Kidney (tissue), 14 donors: Measurements from ENCODE around the gene PNPO. TPM values are rescaled to one million over a fixed set of nuclear protein-coding genes. Genes with fewer than 3 reads are reported as not detected.
A peak's percentile ranks its signal among the peaks of the same experiment; 100 is the strongest.

Experiments used
- DNase-seq, 5 donors: peaks; one replicate each; pipeline ENCODE4 v3.0.0-alpha.2; 2013 to 2020
- FAIRE-seq: peaks from 2 replicates; lab custom pipeline; 2012; peaks lifted over from hg19 to GRCh38; lab: Jason Lieb, UNC
- H3K27ac ChIP-seq, 2 donors: one replicate each; pipeline ENCODE4 v1.7.0; 2013; ENCODE audit warnings: low read depth in 2 of 2, low read length in 2 of 2, inconsistent platforms in 1 of 2
- H3K27me3 ChIP-seq: one replicate; pipeline ENCODE4 v1.7.1; 2013; ENCODE audit warnings: low read length, inconsistent platforms; ENCODE audit not compliant: control insufficient read depth, insufficient read depth
- H3K36me3 ChIP-seq, 3 donors: one replicate each; pipeline versions ENCODE4 v1.7.0 to v1.7.1; 2013; ENCODE audit warnings: low read length in 3 of 3, control low read depth in 1 of 3, inconsistent platforms in 1 of 3; ENCODE audit not compliant: insufficient read depth in 3 of 3, control insufficient read depth in 2 of 3
- H3K4me1 ChIP-seq, 3 donors: one replicate each; pipeline versions ENCODE4 v1.7.0 to v1.7.1; 2013; ENCODE audit warnings: low read length in 3 of 3, inconsistent platforms in 1 of 3, low read depth in 1 of 3; ENCODE audit not compliant: control insufficient read depth in 2 of 3, insufficient read depth in 2 of 3
- H3K4me3 ChIP-seq, 3 donors: one replicate each; pipeline versions ENCODE4 v1.7.0 to v1.8.1; 2013; ENCODE audit warnings: low read length in 3 of 3, control low read depth in 1 of 3, inconsistent platforms in 1 of 3
- H3K9ac ChIP-seq, 3 donors: one replicate each; pipeline versions ENCODE4 v1.7.0 to v1.7.1; 2013; ENCODE audit warnings: low read length in 3 of 3, control low read depth in 1 of 3, inconsistent platforms in 1 of 3
- H3K9me3 ChIP-seq, 3 donors: one replicate each; pipeline versions ENCODE4 v1.7.0 to v1.7.1; 2013; ENCODE audit warnings: low read length in 3 of 3, control low read depth in 1 of 3, inconsistent platforms in 1 of 3; ENCODE audit not compliant: control insufficient read depth in 2 of 3, insufficient read depth in 1 of 3
- CTCF ChIP-seq: IDR thresholded peaks from 3 replicates; pipeline ENCODE4 v1.5.1; 2012; ENCODE audit warnings: mild to moderate bottlenecking, moderate library complexity, borderline replicate concordance; ENCODE audit not compliant: insufficient read depth; ENCODE audit errors: extremely low read depth
- intact Hi-C: fragments of 100-400 bp; cut with DNase I; formaldehyde crosslinking; loops from one replicate; pipeline ENCODE4 v1.11.1; 2022
- polyA plus RNA-seq: library from polyadenylated mRNA; stranded (reverse); fragments of 350-450 nt; fragmentation: Illumina TruSeq; extraction: RNeasy Lipid Tissue Mini Kit (QIAGEN cat#74804); gene quantifications from one replicate; pipeline ENCODE4 v1.2.3, GENCODE V29; 2014; ENCODE audit warnings: low read depth, low replicate concordance; ENCODE audit not compliant: insufficient read depth
- total RNA-seq: library from RNA; stranded (reverse); fragmentation: NEBNext Ultra II Directional; extraction: Animal tissue kit (Norgen Biotek cat#: 25700); gene quantifications from one replicate; pipeline ENCODE4 v1.2.1, GENCODE V29; 2021
- donor health status: control.
- donor health status: control.
- donor health status: control.
- donor health status: control.
- donor health status: control.
- donor health status: DM: yes; HTN: yes; CAD: no.
- donor health status: Normal renal cell carcinoma (clear cell type).

Gene PNPO
- total and polyA plus RNA-seq, 2 donors from 2014 or later, result 45.1 to 55.8 TPM

GRCh38 chr17:47953909-47954308, 12.5 kb downstream of the PNPO start:
- Histone ChIP-seq H3K27ac (peak overlapping the region; percentile 61 to 94), H3K36me3 (peaks cover 0 to 1% (median 0%) of the 10 kb centered on the region in 3 donors), H3K4me3 (peak overlapping the region in 2 of 3 donors; percentile 23 to 36), H3K4me1 (peaks cover 2 to 47% (median 34%) of the 10 kb centered on the region in 3 donors), H3K9me3 (no peaks in the 10 kb centered on the region), H3K9ac (peak overlapping the region in 1 of 3 donors; percentile 48), H3K27me3 (no peaks in the 10 kb centered on the region)
- no peak for DNase-seq
- TF ChIP-seq CTCF, result no peak
- intact Hi-C loops, result no loop called here
- FAIRE-seq, result no peak

GRCh38 chr17:47955497-47956461, 14.4 kb downstream of the PNPO start:
- peak overlapping the region; percentile 84 to 95 for H3K27ac ChIP-seq
- FAIRE-seq (no peak), DNase-seq (peak in 1 of 5 donors; percentile 92)
- H3K9ac ChIP-seq, result peak overlapping the region in 2 of 3 donors; percentile 26 to 99
- H3K27me3 ChIP-seq, result no peaks in the 10 kb centered on the region
- no peaks in the 10 kb centered on the region for H3K36me3 ChIP-seq
- H3K4me1 ChIP-seq, result peaks cover 0 to 37% (median 23%) of the 10 kb centered on the region in 3 donors
- intact Hi-C loops, result no loop called here
- no peaks in the 10 kb centered on the region for H3K9me3 ChIP-seq
- peak overlapping the region; percentile 16 to 86 (median 80) for H3K4me3 ChIP-seq
- no peak for TF ChIP-seq CTCF

- no peaks in the 10 kb centered on the region for H3K9me3 ChIP-seq
- FAIRE-seq (no peak), DNase-seq (peak in 4 of 5 donors; percentile 38 to 67 (median 58))
- no peaks in the 10 kb centered on the region for H3K27me3 ChIP-seq
- intact Hi-C loops, result no loop called here
- peak overlapping the region; percentile 84 to 95 for H3K27ac ChIP-seq
- H3K9ac ChIP-seq, result peak overlapping the region; percentile 49 to 99 (median 72)
- H3K4me1 ChIP-seq, result peaks cover 0 to 29% (median 23%) of the 10 kb centered on the region in 3 donors
- no peak for TF ChIP-seq CTCF
- H3K4me3 ChIP-seq, result peak overlapping the region; percentile 44 to 86 (median 80)
- H3K36me3 ChIP-seq, result no peaks in the 10 kb centered on the region
Observed at GRCh38 chr17:47956791-47957590, 15.6 kb downstream of the PNPO start.
